Astrocyte of the cerebellum (primary cell): Measurements from ENCODE around the gene HOXB5.

ENCODE experiments used
- DNase-seq: peaks from one replicate; pipeline ENCODE4 v3.0.0-alpha.2; 2011; ENCODE audit warnings: low read depth
- H3K4me3 ChIP-seq: 2 replicates; pipeline ENCODE4 v1.5.1; 2011; ENCODE audit warnings: mild to moderate bottlenecking, low read depth, low read length, moderate library complexity
- in situ Hi-C: cut with HindIII; loops from 2 replicates; pipeline ENCODE4 v1.10.0; 2017; ENCODE audit warnings: low sequenced_read_pairs
- TF ChIP-seq, protein P1 (sequence below): IDR thresholded peaks from 2 replicates; pipeline ENCODE4 v1.5.1; 2012; ENCODE audit warnings: low read length, low read depth, moderate library complexity, mild to moderate bottlenecking; ENCODE audit errors: missing control alignments

Gene HOXB5

DNA sequence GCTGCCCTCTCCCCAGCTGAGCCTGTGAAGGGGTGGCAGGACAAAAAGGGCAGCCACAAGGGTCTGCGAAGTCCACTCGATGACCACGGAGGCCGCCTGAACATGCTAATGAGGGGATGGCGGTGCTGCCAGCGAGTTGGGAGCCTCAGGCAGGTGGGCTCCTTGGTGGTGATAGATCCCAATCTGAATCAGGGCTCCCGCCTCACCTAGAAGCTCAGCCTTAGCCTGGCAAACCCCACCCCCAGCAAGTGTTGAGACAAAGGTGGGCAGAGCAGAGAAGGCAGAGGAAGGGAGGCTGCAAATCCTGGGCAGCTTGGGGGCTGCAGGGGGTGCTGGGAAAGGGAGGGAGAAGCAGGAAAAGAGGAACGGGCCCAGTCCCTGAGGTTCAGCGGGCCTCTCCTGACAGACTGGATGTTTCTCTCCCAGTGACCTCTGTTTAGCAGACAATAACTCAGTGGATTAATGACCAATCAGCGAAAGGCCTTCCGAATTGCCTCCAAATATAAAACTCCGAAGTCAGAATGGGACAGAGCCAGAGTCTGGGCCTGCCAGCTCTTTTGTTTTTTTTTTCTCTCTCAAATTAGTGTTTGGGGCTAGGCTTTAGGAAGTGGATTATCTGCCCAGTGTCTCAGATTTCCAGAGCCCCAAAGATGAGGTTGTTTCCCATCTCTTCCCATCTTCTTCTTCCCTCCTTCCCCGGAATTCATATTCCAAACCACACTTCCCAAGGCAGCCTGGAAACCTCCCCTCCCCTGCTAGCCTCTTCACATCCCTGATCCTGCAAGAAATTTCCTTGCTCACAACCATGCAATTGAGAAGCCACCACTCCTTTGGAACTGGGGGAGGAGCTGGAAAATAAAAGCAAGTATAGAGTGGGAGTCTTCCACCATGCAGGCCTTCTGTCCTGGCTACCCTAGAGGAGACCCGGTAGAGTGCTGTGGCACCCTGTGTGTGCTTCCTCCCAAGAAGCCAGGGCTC is 33.5 kb downstream of the HOXB5 start:
- DNase-seq: no peak
- TF ChIP-seq, protein P1, sequence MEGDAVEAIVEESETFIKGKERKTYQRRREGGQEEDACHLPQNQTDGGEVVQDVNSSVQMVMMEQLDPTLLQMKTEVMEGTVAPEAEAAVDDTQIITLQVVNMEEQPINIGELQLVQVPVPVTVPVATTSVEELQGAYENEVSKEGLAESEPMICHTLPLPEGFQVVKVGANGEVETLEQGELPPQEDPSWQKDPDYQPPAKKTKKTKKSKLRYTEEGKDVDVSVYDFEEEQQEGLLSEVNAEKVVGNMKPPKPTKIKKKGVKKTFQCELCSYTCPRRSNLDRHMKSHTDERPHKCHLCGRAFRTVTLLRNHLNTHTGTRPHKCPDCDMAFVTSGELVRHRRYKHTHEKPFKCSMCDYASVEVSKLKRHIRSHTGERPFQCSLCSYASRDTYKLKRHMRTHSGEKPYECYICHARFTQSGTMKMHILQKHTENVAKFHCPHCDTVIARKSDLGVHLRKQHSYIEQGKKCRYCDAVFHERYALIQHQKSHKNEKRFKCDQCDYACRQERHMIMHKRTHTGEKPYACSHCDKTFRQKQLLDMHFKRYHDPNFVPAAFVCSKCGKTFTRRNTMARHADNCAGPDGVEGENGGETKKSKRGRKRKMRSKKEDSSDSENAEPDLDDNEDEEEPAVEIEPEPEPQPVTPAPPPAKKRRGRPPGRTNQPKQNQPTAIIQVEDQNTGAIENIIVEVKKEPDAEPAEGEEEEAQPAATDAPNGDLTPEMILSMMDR: no peak
- H3K4me3 ChIP-seq: peak overlapping the region; percentile 82
- in situ Hi-C loops: no loop called here

DNA sequence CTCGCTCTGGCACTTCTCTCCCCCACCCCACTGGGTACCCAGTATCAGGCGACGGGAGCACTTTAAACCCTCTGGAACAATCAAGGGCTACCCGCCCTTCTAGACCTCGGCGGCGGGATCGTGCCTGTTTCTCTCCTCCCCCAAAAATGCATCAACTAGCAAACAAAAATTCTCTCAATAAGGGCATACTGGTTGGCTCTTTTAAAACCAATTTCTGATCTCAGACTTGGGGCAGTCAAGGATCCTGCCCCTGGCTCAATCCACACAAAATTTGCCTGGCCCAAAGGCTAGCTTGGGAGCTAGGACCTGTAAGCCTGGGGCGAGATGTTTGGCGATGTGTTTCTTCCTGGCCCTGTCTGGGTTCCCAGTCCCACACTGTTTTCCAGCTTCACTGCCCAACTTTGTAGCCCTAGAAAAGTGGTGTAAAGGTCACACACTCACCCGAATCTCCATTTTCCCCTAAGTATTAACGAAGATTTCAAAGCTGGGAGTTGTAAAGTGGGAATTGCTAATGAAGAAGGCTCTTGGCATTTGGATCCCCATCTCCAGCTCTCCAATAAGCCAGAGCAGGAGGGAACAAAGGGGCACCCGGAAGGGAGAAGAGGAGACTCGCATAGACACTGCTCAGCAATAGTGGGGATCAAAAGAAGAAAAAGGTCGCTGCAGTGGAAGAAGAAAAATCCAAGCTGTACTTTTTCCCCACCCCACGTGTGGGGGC is 34.3 kb downstream of the HOXB5 start:
- in situ Hi-C loops: no loop called here
- H3K4me3 ChIP-seq: peak overlapping the region; percentile 82
- TF ChIP-seq, protein P1: peak; percentile 9
- DNase-seq: no peak

GRCh38 chr17:48558831-48559121 is 34.8 kb downstream of the HOXB5 start:
- H3K4me3 ChIP-seq: peak overlapping the region; percentile 82
- DNase-seq: no peak
- in situ Hi-C loops: no loop called here
- TF ChIP-seq, protein P1: no peak

DNA sequence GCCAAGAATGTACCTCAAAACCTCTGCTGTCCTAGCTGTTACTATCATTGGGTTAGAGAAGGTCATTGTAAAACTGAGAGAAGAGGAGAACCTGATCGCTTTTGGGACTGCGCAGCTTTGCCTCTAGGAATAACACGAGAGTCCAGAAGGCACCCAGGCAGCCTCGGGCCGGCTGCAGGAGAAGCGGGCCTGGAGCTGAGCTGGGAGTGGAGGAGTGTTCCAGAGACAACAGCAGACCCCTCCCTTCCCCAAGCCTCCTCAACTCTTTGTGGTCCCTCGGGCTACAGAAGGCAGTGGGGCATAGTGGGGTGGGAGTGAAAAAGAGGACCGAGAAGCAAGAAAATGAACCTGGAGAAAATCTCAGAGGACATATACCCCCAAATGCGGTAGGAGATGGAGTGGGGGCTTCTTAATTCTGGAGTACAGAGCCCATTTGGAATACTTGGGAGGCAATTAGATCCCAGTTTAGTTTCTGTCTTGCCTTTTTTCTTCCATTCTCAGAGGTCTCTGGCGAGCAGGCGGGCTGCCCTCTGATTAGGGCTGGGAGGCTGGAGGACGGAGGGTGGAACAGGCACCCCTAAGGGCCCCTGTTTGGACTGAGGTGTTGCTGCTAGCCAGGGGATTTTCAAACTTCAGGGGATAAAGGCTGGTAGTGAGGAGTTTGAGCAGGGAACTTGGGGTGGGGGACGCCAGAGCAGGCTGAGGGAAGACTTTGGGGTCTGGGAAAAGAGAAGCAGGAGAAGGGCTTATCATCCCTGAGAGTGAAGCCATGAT is 35.3 kb downstream of the HOXB5 start:
- in situ Hi-C loops: no loop called here
- TF ChIP-seq, protein P1: no peak
- peak overlapping the region; percentile 82 for H3K4me3 ChIP-seq
- DNase-seq: no peak

DNA sequence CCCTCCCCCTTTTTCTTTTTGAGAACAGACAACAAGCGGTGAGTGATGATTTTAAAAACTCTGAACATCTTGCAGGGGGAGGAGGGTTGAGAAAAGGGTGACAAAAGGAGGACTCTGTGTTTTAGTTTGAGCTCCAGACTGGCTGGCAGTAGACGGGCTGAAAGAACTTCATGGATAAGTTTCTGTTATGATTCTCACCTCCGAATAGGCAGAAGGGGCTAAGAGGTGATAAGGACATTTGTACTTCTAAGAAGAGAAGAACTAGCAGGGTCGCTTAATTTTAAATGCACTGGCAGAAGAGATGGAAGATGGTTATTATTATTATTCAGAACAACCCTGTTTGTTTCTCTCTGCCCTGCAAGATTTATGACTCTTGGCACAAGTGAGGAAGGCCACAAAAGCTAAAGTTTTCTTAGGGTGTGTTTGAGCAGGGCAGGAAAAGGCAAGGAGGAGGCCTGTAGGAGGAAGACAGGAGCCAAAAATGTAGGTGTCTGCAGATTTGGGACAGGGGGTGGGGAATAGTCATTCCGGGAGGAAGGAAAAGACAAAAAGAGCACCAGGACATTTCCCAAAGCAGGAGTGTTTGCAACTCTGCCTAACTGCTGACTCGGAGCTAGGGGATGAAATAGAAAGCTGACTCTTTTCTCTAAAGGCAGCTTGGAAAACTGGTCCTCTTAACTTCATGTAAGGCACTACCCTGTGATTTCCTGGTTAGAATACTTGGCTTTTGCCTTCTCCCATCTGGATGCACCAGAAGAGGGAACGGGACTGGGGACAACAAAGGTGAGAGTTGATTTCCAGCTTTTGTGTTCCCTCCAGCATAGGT is 36.8 kb downstream of the HOXB5 start:
- TF ChIP-seq, protein P1: no peak
- in situ Hi-C loops: no loop called here
- DNase-seq: no peak
- peak overlapping the region; percentile 82 for H3K4me3 ChIP-seq
